Hematopoietic multipotent progenitor cell treated with erythropoietin and hydrocortisone succinate and interleukin-3 and kit ligand, for 6 days (in vitro differentiated cells): ENCODE results near the gene CCDC182.

Experiments
- DNase-seq: peaks from one replicate; pipeline ENCODE4 v3.0.0-alpha.2; 2015

Gene CCDC182

GRCh38 chr17:57755480-57756070 lies 10.5 kb upstream of the CCDC182 start:
- DNase-seq: no peak

GRCh38 chr17:57752031-57752905 lies 7.2 kb upstream of the CCDC182 start:
- no peak for DNase-seq

GRCh38 chr17:57751348-57751971 lies 6.4 kb upstream of the CCDC182 start:
- DNase-seq: peak; percentile 30

GRCh38 chr17:57750895-57751294 lies 5.8 kb upstream of the CCDC182 start:
- no peak for DNase-seq

GRCh38 chr17:57750109-57750871 lies 5.2 kb upstream of the CCDC182 start:
- DNase-seq: no peak

- DNase-seq: no peak
These were observed 4.6 kb upstream of the CCDC182 start for GRCh38 chr17:57749701-57750100.

GRCh38 chr17:57747221-57748017 lies 2.3 kb upstream of the CCDC182 start:
- peak; percentile 81 for DNase-seq

GRCh38 chr17:57746221-57746620 lies 1.1 kb upstream of the CCDC182 start:
- DNase-seq: no peak

GRCh38 chr17:57744195-57745170 lies 616 bp downstream of the CCDC182 start:
- no peak for DNase-seq

GRCh38 chr17:57740235-57740528 lies 4.9 kb downstream of the CCDC182 start:
- no peak for DNase-seq

GRCh38 chr17:57739402-57740234 lies 5.5 kb downstream of the CCDC182 start:
- DNase-seq: peak; percentile 67

GRCh38 chr17:57737450-57737849 lies 7.6 kb downstream of the CCDC182 start:
- DNase-seq: no peak

- DNase-seq: peak; percentile 23
These were observed 9.4 kb downstream of the CCDC182 start for GRCh38 chr17:57735707-57736106.

- DNase-seq: no peak
These were observed 9.9 kb downstream of the CCDC182 start for GRCh38 chr17:57735230-57735629.

- no peak for DNase-seq
These were observed 12.0 kb downstream of the CCDC182 start for GRCh38 chr17:57733085-57733484.

GRCh38 chr17:57732062-57732461 lies 13.0 kb downstream of the CCDC182 start:
- no peak for DNase-seq

GRCh38 chr17:57730026-57730701 lies 14.9 kb downstream of the CCDC182 start:
- DNase-seq: no peak

GRCh38 chr17:57727630-57728175 lies 17.4 kb downstream of the CCDC182 start:
- no peak for DNase-seq

- no peak for DNase-seq
These were observed 18.3 kb downstream of the CCDC182 start for GRCh38 chr17:57726838-57727237.
